ENCODE results near the gene FSIP1. TPM values are rescaled to one million over a fixed set of nuclear protein-coding genes. Genes with fewer than 3 reads are reported as not detected.

Gene FSIP1
- total RNA-seq, 3 donors from 2014 or later = 0.22 to 0.69 (median 0.38) TPM

GRCh38 chr15:39638041-39638440, 144.6 kb downstream of the FSIP1 start:
- H3K9me3 Mint-ChIP-seq = no peaks in the 10 kb centered on the region
- peaks cover 3% of the 10 kb centered on the region for H3K27me3 Mint-ChIP-seq (ENCODE audit: low read depth)
- no peak for ATAC-seq
- no peak for DNase-seq
- H3K36me3 Mint-ChIP-seq (ENCODE audit: insufficient read depth) = no peaks in the 10 kb centered on the region
- no peak overlapping the region for H3K4me3 Mint-ChIP-seq
- peaks cover 25% of the 10 kb centered on the region for H3K4me1 Mint-ChIP-seq (ENCODE audit: low read depth)

DNA sequence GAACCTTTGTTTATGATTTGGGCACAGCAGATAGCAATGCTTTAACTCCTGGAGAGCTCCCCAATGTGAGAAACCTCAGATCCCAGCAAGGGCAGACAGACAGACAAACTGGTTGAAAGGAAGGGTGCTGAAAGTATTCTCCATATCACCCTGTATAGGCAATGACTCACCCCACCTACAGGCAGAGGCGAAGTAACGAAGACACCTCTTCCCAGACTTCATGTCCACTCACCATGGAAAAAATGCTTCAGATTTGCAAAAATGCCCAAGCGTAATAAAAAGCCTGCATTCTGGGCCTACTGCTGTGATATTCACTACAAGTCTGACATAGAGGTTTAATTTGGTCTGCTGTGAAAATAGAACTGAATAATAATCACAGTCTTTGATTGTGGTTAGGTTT, 151.3 kb downstream of the FSIP1 start:
- Mint-ChIP-seq H3K27me3 (ENCODE audit: low read depth) (no peaks in the 10 kb centered on the region), H3K36me3 (ENCODE audit: insufficient read depth) (no peaks in the 10 kb centered on the region), H3K4me3 (no peak overlapping the region), H3K9me3 (no peaks in the 10 kb centered on the region), H3K4me1 (ENCODE audit: low read depth) (peaks cover 52% of the 10 kb centered on the region)
- ATAC-seq (peak; percentile 32 to 40), DNase-seq (no peak)

DNA sequence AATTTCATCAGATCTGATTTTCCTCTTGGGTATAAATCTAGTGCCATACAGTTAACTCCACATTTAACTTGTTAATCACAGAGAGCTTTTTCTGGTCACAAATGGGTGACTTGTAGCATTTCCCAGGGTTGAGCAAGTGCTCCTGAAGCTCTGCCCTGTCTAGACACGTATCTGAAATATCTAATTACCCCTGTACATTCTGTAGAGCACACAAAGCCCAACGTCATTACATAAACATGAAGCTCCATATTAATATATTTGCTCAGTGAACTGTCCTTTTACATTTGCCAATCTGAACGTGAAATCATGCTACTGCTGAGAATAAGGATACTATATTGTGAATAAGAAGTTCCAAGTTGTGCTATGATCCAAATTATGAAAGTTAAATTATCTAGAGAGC, 152.7 kb downstream of the FSIP1 start:
- no peak overlapping the region for H3K4me3 Mint-ChIP-seq
- DNase-seq (no peak), ATAC-seq (no peak)
- no peaks in the 10 kb centered on the region for H3K9me3 Mint-ChIP-seq
- H3K4me1 Mint-ChIP-seq (ENCODE audit: low read depth) = peaks cover 66% of the 10 kb centered on the region
- no peaks in the 10 kb centered on the region for H3K27me3 Mint-ChIP-seq (ENCODE audit: low read depth)
- peaks cover 2% of the 10 kb centered on the region for H3K36me3 Mint-ChIP-seq (ENCODE audit: insufficient read depth)

DNA sequence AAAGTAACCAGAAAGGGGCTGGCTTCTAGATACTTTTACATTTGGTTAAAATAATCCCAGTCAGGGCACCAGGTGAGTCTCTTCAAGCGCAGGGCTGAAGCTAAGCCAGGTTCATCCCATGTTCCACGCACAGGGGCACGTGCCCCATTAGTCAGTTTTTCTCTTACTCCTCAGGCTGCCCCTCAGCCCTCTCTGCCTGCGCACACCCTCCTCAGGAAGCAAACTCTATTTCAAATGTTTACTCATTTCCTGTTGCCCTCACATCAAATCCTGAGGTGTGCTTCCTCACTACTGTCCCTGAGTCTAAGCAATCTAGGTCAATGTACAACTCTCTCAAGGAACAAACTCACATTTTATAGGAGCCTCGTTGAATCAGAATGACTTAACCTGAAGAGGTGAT, 153.3 kb downstream of the FSIP1 start:
- DNase-seq (peak; percentile 60), ATAC-seq (peak; percentile 68 to 74)
- Mint-ChIP-seq H3K9me3 (no peaks in the 10 kb centered on the region), H3K36me3 (ENCODE audit: insufficient read depth) (peaks cover 6% of the 10 kb centered on the region), H3K27me3 (ENCODE audit: low read depth) (no peaks in the 10 kb centered on the region), H3K4me3 (peak overlapping the region; percentile 7), H3K4me1 (ENCODE audit: low read depth) (peaks cover 72% of the 10 kb centered on the region)

DNA sequence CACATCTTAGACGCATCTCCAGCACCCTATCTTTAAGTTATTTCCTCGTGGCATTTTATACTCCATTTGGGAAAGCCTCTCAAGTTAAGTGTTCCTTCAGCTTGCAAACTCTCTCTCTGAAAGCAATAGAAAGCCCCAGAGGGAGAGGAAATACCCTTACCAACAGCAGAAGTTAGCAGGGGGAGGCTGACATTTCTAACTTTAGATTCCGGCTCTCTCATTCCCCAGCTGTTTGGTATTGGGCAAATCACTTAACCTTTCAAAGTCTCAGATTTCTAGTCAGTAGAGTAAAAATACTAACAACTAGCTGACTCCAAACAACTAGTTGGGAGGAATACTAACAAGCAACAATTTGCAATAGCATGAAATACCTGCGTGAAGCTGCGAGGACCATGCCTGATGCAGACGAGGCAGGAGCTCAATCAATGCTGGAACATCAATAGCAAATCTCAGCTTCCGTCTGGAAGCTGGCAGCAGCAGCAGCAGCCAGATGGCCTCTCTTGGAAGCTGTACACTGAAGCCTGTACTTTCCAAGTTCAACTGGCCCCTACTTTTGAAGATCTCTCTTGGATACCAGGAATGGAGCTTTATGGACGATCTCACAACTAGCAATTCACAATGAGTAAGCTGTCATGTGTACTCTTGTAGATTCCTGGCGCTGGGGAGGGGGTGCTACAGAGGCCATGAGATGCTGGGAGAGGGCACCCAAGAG, 153.9 kb downstream of the FSIP1 start:
- no peak for DNase-seq
- no peaks in the 10 kb centered on the region for H3K9me3 Mint-ChIP-seq
- peaks cover 6% of the 10 kb centered on the region for H3K36me3 Mint-ChIP-seq (ENCODE audit: insufficient read depth)
- peak overlapping the region; percentile 7 for H3K4me3 Mint-ChIP-seq
- H3K27me3 Mint-ChIP-seq (ENCODE audit: low read depth) = no peaks in the 10 kb centered on the region
- no peak for ATAC-seq
- H3K4me1 Mint-ChIP-seq (ENCODE audit: low read depth) = peaks cover 78% of the 10 kb centered on the region

DNA sequence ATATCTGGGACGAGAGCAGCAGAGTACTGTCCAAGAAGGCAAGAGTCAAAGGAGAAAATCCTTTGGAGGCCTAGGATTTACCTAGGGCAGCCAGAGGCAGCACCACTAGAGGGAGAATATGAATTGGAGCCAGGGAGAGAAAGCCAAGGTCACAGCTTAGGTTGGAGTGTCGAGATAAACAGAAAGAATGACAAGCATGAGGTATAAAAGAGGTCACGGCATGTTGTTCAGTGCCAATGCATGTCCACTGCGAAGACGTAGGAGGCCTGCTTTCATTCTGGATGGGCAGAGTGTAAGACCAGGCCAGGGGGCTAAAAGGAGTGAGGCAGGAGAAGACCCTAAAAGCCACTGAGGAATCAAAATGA, 154.5 kb downstream of the FSIP1 start:
- H3K36me3 Mint-ChIP-seq (ENCODE audit: insufficient read depth) = peaks cover 6% of the 10 kb centered on the region
- H3K9me3 Mint-ChIP-seq = no peaks in the 10 kb centered on the region
- no peak overlapping the region for H3K4me3 Mint-ChIP-seq
- ATAC-seq = no peak
- DNase-seq = no peak
- H3K27me3 Mint-ChIP-seq (ENCODE audit: low read depth) = no peaks in the 10 kb centered on the region
- peaks cover 84% of the 10 kb centered on the region for H3K4me1 Mint-ChIP-seq (ENCODE audit: low read depth)

GRCh38 chr15:39627451-39628143, 155.0 kb downstream of the FSIP1 start:
- peaks cover 89% of the 10 kb centered on the region for H3K4me1 Mint-ChIP-seq (ENCODE audit: low read depth)
- ATAC-seq (no peak), DNase-seq (no peak)
- peaks cover 6% of the 10 kb centered on the region for H3K36me3 Mint-ChIP-seq (ENCODE audit: insufficient read depth)
- no peak overlapping the region for H3K4me3 Mint-ChIP-seq
- H3K9me3 Mint-ChIP-seq = no peaks in the 10 kb centered on the region
- H3K27me3 Mint-ChIP-seq (ENCODE audit: low read depth) = no peaks in the 10 kb centered on the region

DNA sequence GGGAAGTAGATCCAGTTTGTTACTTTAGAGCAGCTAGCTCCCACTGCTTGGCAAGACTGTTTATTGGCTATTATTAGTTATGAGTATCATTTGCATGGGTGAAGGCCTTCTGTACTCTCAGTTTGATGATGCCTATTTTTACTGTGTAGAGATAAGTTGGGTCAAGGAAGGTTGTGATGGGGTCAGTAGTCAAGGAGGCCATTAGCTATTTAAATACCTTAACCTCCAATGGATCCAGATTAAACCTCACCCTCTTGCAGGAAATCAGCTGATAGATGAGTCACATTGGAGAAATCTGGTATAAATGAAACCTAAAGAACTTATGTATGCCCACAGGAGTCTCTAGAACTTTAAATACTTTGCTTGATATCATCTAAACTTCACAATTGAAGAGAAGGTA, 156.8 kb downstream of the FSIP1 start:
- DNase-seq = no peak
- H3K9me3 Mint-ChIP-seq = no peaks in the 10 kb centered on the region
- ATAC-seq = no peak
- H3K4me3 Mint-ChIP-seq = no peak overlapping the region
- peaks cover 92% of the 10 kb centered on the region for H3K4me1 Mint-ChIP-seq (ENCODE audit: low read depth)
- H3K27me3 Mint-ChIP-seq (ENCODE audit: low read depth) = no peaks in the 10 kb centered on the region
- H3K36me3 Mint-ChIP-seq (ENCODE audit: insufficient read depth) = peaks cover 6% of the 10 kb centered on the region

GRCh38 chr15:39625451-39625850, 157.2 kb downstream of the FSIP1 start:
- DNase-seq (no peak), ATAC-seq (no peak)
- no peaks in the 10 kb centered on the region for H3K9me3 Mint-ChIP-seq
- no peaks in the 10 kb centered on the region for H3K27me3 Mint-ChIP-seq (ENCODE audit: low read depth)
- H3K36me3 Mint-ChIP-seq (ENCODE audit: insufficient read depth) = peaks cover 6% of the 10 kb centered on the region
- peak overlapping the region; percentile 71 for H3K4me3 Mint-ChIP-seq
- peaks cover 89% of the 10 kb centered on the region for H3K4me1 Mint-ChIP-seq (ENCODE audit: low read depth)

- DNase-seq (peak; percentile 38), ATAC-seq (peak; percentile 72 to 77)
- H3K36me3 Mint-ChIP-seq (ENCODE audit: insufficient read depth) = peaks cover 7% of the 10 kb centered on the region
- H3K27me3 Mint-ChIP-seq (ENCODE audit: low read depth) = no peaks in the 10 kb centered on the region
- H3K9me3 Mint-ChIP-seq = peaks cover 2% of the 10 kb centered on the region
- H3K4me1 Mint-ChIP-seq (ENCODE audit: low read depth) = peaks cover 82% of the 10 kb centered on the region
- peak overlapping the region; percentile 71 for H3K4me3 Mint-ChIP-seq
Measured at GRCh38 chr15:39624806-39625205, 157.8 kb downstream of the FSIP1 start.

DNA sequence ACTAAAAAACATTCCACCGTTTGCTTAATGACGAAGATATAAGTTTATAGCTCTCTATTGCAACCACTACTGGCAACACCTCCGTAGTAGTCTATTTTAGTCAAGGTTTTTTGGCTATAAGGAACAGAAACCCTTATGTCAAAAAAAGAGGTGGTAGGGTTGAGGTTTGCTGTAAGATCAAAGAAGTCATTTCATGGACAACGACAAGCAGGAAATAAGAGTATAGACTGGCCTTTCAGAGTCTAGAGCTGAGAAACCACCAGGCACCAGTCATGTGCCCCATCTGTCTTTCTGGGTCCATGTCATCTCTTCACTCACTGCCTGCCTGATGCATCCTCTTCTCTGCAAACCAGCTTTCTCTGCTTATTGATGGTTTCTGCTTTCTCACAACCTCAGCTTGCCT, 159.1 kb downstream of the FSIP1 start:
- H3K36me3 Mint-ChIP-seq (ENCODE audit: insufficient read depth) = peaks cover 9% of the 10 kb centered on the region
- peak; percentile 77 to 85 for ATAC-seq
- no peaks in the 10 kb centered on the region for H3K27me3 Mint-ChIP-seq (ENCODE audit: low read depth)
- peaks cover 6% of the 10 kb centered on the region for H3K9me3 Mint-ChIP-seq
- H3K4me3 Mint-ChIP-seq = peak overlapping the region; percentile 49
- DNase-seq = no peak
- H3K4me1 Mint-ChIP-seq (ENCODE audit: low read depth) = peaks cover 69% of the 10 kb centered on the region

GRCh38 chr15:39622660-39623516, 159.8 kb downstream of the FSIP1 start:
- no peak for ATAC-seq
- no peak for DNase-seq

GRCh38 chr15:39621976-39622375, 160.7 kb downstream of the FSIP1 start:
- no peak for ATAC-seq
- H3K4me1 Mint-ChIP-seq (ENCODE audit: low read depth) = peaks cover 54% of the 10 kb centered on the region
- peaks cover 9% of the 10 kb centered on the region for H3K36me3 Mint-ChIP-seq (ENCODE audit: insufficient read depth)
- peaks cover 6% of the 10 kb centered on the region for H3K9me3 Mint-ChIP-seq
- DNase-seq = no peak
- no peaks in the 10 kb centered on the region for H3K27me3 Mint-ChIP-seq (ENCODE audit: low read depth)
- no peak overlapping the region for H3K4me3 Mint-ChIP-seq

More at GRCh38 chr15:39622660-39623516, 159.8 kb downstream of the FSIP1 start:
- Mint-ChIP-seq H3K4me1 (ENCODE audit: low read depth) (peaks cover 63% of the 10 kb centered on the region), H3K9me3 (peaks cover 6% of the 10 kb centered on the region), H3K36me3 (ENCODE audit: insufficient read depth) (peaks cover 9% of the 10 kb centered on the region), H3K27me3 (ENCODE audit: low read depth) (no peaks in the 10 kb centered on the region), H3K4me3 (no peak overlapping the region)

DNA sequence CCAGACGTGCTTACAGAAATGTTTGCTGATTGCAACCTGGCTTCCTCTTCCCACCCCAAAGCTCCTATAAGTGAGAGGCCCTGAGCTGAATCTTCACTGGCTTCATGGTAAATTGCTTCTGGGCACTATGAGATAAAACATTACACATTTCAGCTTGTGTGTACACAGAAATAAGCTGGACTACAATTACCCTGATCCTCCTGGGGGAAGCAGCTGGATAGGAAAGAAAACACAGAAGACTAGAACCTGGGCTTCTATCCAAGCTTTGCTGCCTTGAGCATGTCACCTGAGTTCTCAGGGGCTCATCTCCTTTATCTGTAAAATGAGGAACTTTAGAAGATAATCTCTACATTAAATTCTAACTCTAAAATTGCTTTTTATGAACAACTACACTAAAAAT, 161.4 kb downstream of the FSIP1 start:
- Mint-ChIP-seq H3K27me3 (ENCODE audit: low read depth) (no peaks in the 10 kb centered on the region), H3K36me3 (ENCODE audit: insufficient read depth) (peaks cover 9% of the 10 kb centered on the region), H3K4me1 (ENCODE audit: low read depth) (peaks cover 51% of the 10 kb centered on the region), H3K4me3 (no peak overlapping the region), H3K9me3 (peaks cover 6% of the 10 kb centered on the region)
- DNase-seq (no peak), ATAC-seq (no peak)
